ENCODE data around the gene ZNF346. TPM values are rescaled to one million over a fixed set of nuclear protein-coding genes. Genes with fewer than 3 reads are reported as not detected.

ZNF346 gene
- total and polyA plus RNA-seq, 3 donors from 2014 or later, result 19.2 to 31.7 (median 31.1) TPM

- Histone ChIP-seq H3K27me3 (no peaks in the 10 kb centered on the region), H3K36me3 (ENCODE audit: low read depth, missing control alignments) (no peaks in the 10 kb centered on the region), H3K27ac (no peak overlapping the region), H3K4me3 (no peak overlapping the region), H3K9me3 (no peaks in the 10 kb centered on the region), H3K4me1 (no peaks in the 10 kb centered on the region)
- WGBS, 2 donors, result 80 to 82% methylated on average over 4 of the region's 4 CpGs
- intact Hi-C loops (cut with DNase I; ENCODE audit: low total_unique reads), result no loop called here
- DNase-seq, result no peak
- TF ChIP-seq CTCF (IDR thresholded peaks at IDR 0.05) (no peak), POLR2A (IDR thresholded peaks at IDR 0.05) (no peak)
Observed at GRCh38 chr5:177124486-177124991, 102.0 kb downstream of the ZNF346 start.

- Histone ChIP-seq H3K4me3 (no peak overlapping the region), H3K27ac (no peak overlapping the region), H3K9me3 (no peaks in the 10 kb centered on the region), H3K4me1 (no peaks in the 10 kb centered on the region), H3K27me3 (no peaks in the 10 kb centered on the region), H3K36me3 (ENCODE audit: low read depth, missing control alignments) (no peaks in the 10 kb centered on the region)
- intact Hi-C loops (cut with DNase I; ENCODE audit: low total_unique reads), result no loop called here
- DNase-seq, result no peak
- 44 to 63% methylated on average over 1 of the region's 1 CpG for WGBS, 2 donors
- TF ChIP-seq POLR2A (IDR thresholded peaks at IDR 0.05), result no peak
- no peak for TF ChIP-seq CTCF (IDR thresholded peaks at IDR 0.05)
Observed at GRCh38 chr5:177126771-177127170, 104.3 kb downstream of the ZNF346 start.

- no peaks in the 10 kb centered on the region for H3K36me3 ChIP-seq (ENCODE audit: low read depth, missing control alignments)
- no peaks in the 10 kb centered on the region for H3K27me3 ChIP-seq
- H3K4me1 ChIP-seq, result no peaks in the 10 kb centered on the region
- DNase-seq, result no peak
- intact Hi-C loops (cut with DNase I; ENCODE audit: low total_unique reads), result no loop called here
- WGBS, 2 donors, result 86 to 90% methylated on average over 4 of the region's 4 CpGs
- H3K9me3 ChIP-seq, result no peaks in the 10 kb centered on the region
- no peak overlapping the region for H3K4me3 ChIP-seq
- TF ChIP-seq CTCF (IDR thresholded peaks at IDR 0.05) (no peak), POLR2A (IDR thresholded peaks at IDR 0.05) (no peak)
- H3K27ac ChIP-seq, result no peak overlapping the region
Observed at GRCh38 chr5:177128551-177128981, 106.1 kb downstream of the ZNF346 start.

GRCh38 chr5:177130211-177131018 is 107.9 kb downstream of the ZNF346 start:
- Histone ChIP-seq H3K4me3 (no peak overlapping the region), H3K27me3 (no peaks in the 10 kb centered on the region), H3K36me3 (ENCODE audit: low read depth, missing control alignments) (no peaks in the 10 kb centered on the region), H3K4me1 (peaks cover 7% of the 10 kb centered on the region), H3K9me3 (no peaks in the 10 kb centered on the region), H3K27ac (no peak overlapping the region)
- 81% methylated on average over 5 of the region's 5 CpGs for WGBS, 2 donors
- intact Hi-C loops (cut with DNase I; ENCODE audit: low total_unique reads), result no loop called here
- no peak for TF ChIP-seq POLR2A (IDR thresholded peaks at IDR 0.05)
- no peak for TF ChIP-seq CTCF (IDR thresholded peaks at IDR 0.05)
- DNase-seq, result no peak

Other genes starting within 250 kb of the ZNF346 start
- 1 to 10 TPM; 1.7 to 2.0 TPM for gene UNC5A, start 212.1 kb upstream of the ZNF346 start, total RNA-seq
- gene UNC5A, start 212.1 kb upstream of the ZNF346 start, polyA plus RNA-seq (ENCODE audit: insufficient read depth, low read depth, low replicate concordance), result 1.8 TPM
- gene HK3, start 123.3 kb upstream of the ZNF346 start, total RNA-seq, result 1 to 10 TPM; 6.3 to 6.4 TPM
- gene HK3, start 123.3 kb upstream of the ZNF346 start, polyA plus RNA-seq (ENCODE audit: insufficient read depth, low read depth, low replicate concordance), result 10.9 TPM
- 10 to 100 TPM; 78.3 to 89.9 TPM for gene UIMC1, start 15.9 kb upstream of the ZNF346 start, total RNA-seq
- gene UIMC1, start 15.9 kb upstream of the ZNF346 start, polyA plus RNA-seq (ENCODE audit: insufficient read depth, low read depth, low replicate concordance), result 141 TPM
- 10 to 100 TPM in 1 of 2 donors, 1 to 10 TPM in 1; 9.7 to 10.3 TPM for gene FGFR4, start 64.2 kb downstream of the ZNF346 start, total RNA-seq
- gene FGFR4, start 64.2 kb downstream of the ZNF346 start, polyA plus RNA-seq (ENCODE audit: insufficient read depth, low read depth, low replicate concordance), result 7.8 TPM
- gene NSD1, start 111.1 kb downstream of the ZNF346 start, total RNA-seq, result 10 to 100 TPM; 71.2 to 86.6 TPM
- gene NSD1, start 111.1 kb downstream of the ZNF346 start, polyA plus RNA-seq (ENCODE audit: insufficient read depth, low read depth, low replicate concordance), result 66.0 TPM

Measured in testis (tissue), 3 donors.